Measurements from ENCODE around the gene OSBPL3. TPM values are rescaled to one million over a fixed set of nuclear protein-coding genes. Genes with fewer than 3 reads are reported as not detected.

OSBPL3 gene
- total RNA-seq, 4 donors from 2014 or later, result 3.1 to 7.0 (median 5.3) TPM

DNA sequence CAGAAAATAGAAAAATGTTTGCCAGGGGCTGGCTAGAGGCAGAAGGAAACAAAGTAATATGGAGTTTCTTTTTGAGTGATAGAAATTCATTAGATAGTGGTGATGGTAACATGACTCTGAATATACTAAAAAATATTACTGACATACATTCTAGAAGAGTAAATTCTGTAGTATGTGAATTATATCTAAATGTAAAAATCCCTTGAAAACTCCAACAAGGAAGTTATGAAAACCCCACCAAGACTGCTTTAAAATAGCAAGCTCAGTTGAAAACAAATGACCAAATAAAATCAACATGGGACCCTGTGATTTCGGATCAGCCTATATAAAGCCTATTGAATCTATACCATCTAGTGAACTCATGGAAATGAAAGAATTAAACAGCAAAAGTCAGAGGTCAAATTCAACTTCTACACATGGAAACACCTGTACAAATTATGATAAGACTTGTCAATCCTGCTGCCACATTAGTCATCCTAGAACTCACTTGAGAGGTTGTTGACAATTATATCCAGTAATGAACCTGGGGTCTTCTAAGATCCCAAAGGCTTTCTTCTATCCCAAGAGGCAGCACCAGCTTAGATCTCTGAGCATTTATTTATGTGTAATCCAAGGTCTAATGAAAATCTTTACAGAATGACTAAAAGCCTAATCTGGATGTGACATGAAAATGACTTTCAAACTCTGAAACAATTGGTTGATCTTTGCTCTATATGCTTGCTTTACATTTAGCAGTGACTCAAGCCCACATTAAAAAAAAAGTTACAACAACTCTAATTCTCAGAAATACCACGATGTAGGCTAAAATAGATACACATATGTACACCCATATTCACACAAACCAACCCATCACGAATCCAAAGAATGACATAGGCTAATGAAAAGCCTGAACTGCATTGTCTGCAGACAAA lies 59.3 kb downstream of the OSBPL3 start:
- intact Hi-C loops (cut with DNase I; ENCODE audit: low total_unique reads), result no loop called here

DNA sequence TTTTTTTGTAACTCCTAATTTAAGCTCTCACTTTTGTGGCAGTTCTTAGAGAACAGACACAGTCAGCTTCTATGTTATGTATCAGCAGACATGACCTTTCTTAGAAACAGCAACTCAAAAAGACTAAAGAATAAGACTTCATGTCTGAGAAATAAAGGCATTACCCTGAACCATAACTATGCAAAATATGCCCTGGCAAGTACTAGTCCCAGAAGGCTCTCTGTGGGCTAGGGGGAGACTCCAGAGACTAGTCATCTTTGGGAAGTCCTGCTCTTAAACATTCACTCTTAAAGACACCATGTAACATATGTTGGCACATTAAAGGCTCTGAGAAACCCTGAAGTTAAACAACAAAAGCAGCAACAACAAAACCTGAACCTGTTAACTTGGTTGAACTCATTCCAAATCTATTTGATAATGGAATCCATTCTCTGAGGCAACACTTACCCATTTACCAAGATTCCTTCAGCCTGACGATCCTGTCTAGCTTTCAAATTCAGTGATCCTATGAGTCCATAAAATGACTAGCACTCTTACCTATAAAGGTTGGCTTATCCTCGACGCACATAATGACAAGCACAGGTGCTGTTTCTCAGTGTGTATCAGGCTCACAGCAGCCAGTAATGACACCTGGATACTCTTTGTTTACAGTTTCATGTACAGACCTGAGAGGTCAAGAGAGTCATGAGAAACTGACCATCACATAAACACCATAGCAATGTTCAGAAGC lies 62.3 kb downstream of the OSBPL3 start:
- intact Hi-C loops (cut with DNase I; ENCODE audit: low total_unique reads) (no loop called here), in situ Hi-C loops (cut with MboI; ENCODE audit: low sequenced_read_pairs in 4 of 4) (no loop called here)
- no peaks in the 10 kb centered on the region for H3K36me3 ChIP-seq
- DNase-seq, result no peak
- ATAC-seq, result peak in 1 of 2 donors; percentile 60
- H3K27ac ChIP-seq, result no peak overlapping the region
- TF ChIP-seq, protein P1, sequence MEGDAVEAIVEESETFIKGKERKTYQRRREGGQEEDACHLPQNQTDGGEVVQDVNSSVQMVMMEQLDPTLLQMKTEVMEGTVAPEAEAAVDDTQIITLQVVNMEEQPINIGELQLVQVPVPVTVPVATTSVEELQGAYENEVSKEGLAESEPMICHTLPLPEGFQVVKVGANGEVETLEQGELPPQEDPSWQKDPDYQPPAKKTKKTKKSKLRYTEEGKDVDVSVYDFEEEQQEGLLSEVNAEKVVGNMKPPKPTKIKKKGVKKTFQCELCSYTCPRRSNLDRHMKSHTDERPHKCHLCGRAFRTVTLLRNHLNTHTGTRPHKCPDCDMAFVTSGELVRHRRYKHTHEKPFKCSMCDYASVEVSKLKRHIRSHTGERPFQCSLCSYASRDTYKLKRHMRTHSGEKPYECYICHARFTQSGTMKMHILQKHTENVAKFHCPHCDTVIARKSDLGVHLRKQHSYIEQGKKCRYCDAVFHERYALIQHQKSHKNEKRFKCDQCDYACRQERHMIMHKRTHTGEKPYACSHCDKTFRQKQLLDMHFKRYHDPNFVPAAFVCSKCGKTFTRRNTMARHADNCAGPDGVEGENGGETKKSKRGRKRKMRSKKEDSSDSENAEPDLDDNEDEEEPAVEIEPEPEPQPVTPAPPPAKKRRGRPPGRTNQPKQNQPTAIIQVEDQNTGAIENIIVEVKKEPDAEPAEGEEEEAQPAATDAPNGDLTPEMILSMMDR (IDR thresholded peaks at IDR 0.05 in 4 of 5, conservative IDR thresholded peaks at IDR 0.05 in 1 of 5), result no peak
- no peak for TF ChIP-seq POLR2A (IDR thresholded peaks at IDR 0.05)
- no peak overlapping the region for H3K4me3 ChIP-seq
- H3K9me3 ChIP-seq, result no peaks in the 10 kb centered on the region
- no peaks in the 10 kb centered on the region for H3K27me3 ChIP-seq
- H3K4me1 ChIP-seq, result peaks cover 6 to 11% of the 10 kb centered on the region in 2 donors

More for the DNA sequence above, 59.3 kb downstream of the OSBPL3 start:
- H3K9me3 ChIP-seq, result no peaks in the 10 kb centered on the region
- TF ChIP-seq POLR2A (IDR thresholded peaks at IDR 0.05), result no peak
- TF ChIP-seq, protein P1 (IDR thresholded peaks at IDR 0.05 in 4 of 5, conservative IDR thresholded peaks at IDR 0.05 in 1 of 5), result no peak
- H3K4me3 ChIP-seq, result no peak overlapping the region
- DNase-seq (no peak), ATAC-seq (no peak)
- no peaks in the 10 kb centered on the region for H3K36me3 ChIP-seq
- H3K4me1 ChIP-seq, result peaks cover 6 to 11% of the 10 kb centered on the region in 2 donors
- in situ Hi-C loops (cut with MboI; ENCODE audit: low sequenced_read_pairs in 4 of 4), result no loop called here
- H3K27me3 ChIP-seq, result no peaks in the 10 kb centered on the region
- H3K27ac ChIP-seq, result no peak overlapping the region

DNA sequence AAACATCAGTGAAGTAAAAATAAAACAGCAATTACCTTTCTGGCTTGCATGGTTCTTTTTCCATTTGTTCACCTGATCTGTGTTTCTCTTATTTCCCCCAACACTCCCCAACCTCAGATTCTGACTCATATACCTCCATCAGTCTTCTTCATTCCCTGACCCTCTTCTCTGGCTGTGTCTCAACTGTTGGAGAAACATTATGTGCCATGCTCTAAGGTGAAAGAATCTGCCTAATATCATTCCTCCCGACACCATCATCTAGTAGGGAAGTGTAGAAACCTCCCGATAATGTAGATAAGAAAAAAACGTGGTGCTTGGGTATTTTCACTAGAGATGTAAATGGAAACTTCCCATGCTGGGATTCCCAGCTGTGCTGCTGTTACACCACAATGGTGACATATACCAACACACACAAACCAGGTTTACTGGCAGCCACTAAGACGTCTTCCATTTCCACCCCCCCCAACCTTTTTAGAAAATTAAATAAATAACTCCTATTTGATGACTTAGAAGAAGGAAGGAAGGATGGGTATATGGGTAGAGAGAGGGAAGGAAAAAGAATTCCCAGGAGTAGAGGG lies 63.4 kb downstream of the OSBPL3 start:
- H3K36me3 ChIP-seq, result no peaks in the 10 kb centered on the region
- peaks cover 8 to 15% of the 10 kb centered on the region in 2 donors for H3K4me1 ChIP-seq
- no peaks in the 10 kb centered on the region for H3K27me3 ChIP-seq
- H3K27ac ChIP-seq, result no peak overlapping the region
- ATAC-seq (no peak), DNase-seq (no peak)
- TF ChIP-seq, protein P1 (IDR thresholded peaks at IDR 0.05 in 4 of 5, conservative IDR thresholded peaks at IDR 0.05 in 1 of 5), result no peak
- TF ChIP-seq POLR2A (IDR thresholded peaks at IDR 0.05), result no peak
- H3K4me3 ChIP-seq, result no peak overlapping the region
- in situ Hi-C loops (cut with MboI; ENCODE audit: low sequenced_read_pairs in 4 of 4) (no loop called here), intact Hi-C loops (cut with DNase I; ENCODE audit: low total_unique reads) (no loop called here)
- no peaks in the 10 kb centered on the region for H3K9me3 ChIP-seq

DNA sequence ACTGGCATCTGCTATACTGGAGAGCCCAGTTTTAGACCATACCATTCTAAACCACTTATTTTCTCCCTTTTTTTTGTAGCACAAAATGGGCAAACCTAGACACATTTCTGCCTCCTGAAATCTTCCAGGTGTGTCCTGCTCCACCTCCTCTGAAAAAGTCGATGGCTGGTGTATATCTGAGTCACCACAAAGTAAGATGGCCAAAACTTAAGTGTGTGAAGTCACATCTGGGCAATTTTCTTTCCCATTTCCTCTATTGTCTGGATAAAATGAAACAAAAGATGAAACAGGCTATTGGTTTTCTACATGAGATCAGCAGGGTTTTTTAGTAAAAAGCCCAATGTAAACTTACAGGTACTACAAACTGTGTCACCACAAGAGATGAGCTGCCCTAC lies 65.5 kb downstream of the OSBPL3 start:
- peaks cover 22 to 31% of the 10 kb centered on the region in 2 donors for H3K4me1 ChIP-seq
- H3K36me3 ChIP-seq, result no peaks in the 10 kb centered on the region
- H3K9me3 ChIP-seq, result no peaks in the 10 kb centered on the region
- no peak for DNase-seq
- in situ Hi-C loops (cut with MboI; ENCODE audit: low sequenced_read_pairs in 4 of 4), result no loop called here
- H3K27me3 ChIP-seq, result no peaks in the 10 kb centered on the region
- TF ChIP-seq, protein P1 (IDR thresholded peaks at IDR 0.05 in 4 of 5, conservative IDR thresholded peaks at IDR 0.05 in 1 of 5), result no peak
- no peak for TF ChIP-seq POLR2A (IDR thresholded peaks at IDR 0.05)
- no peak overlapping the region for H3K4me3 ChIP-seq
- no peak overlapping the region for H3K27ac ChIP-seq
- ATAC-seq, result no peak
- intact Hi-C loops (cut with DNase I; ENCODE audit: low total_unique reads), result no loop called here

All from gastrocnemius medialis (tissue), 4 donors.